ENCODE measurements around the gene ADAM22.

GRCh38 chr7:88115258-88115796 lies 181.3 kb downstream of the ADAM22 start:
- TF ChIP-seq CTCF (IDR thresholded peaks at IDR 0.05 in 8 of 11, conservative IDR thresholded peaks at IDR 0.05 in 3 of 11), result no peak
- no peak for TF ChIP-seq POLR2A (IDR thresholded peaks at IDR 0.05)

Measured in spleen (tissue), 7 donors.